Measurements from ENCODE around the gene RCC2.

- TF ChIP-seq, protein P1, sequence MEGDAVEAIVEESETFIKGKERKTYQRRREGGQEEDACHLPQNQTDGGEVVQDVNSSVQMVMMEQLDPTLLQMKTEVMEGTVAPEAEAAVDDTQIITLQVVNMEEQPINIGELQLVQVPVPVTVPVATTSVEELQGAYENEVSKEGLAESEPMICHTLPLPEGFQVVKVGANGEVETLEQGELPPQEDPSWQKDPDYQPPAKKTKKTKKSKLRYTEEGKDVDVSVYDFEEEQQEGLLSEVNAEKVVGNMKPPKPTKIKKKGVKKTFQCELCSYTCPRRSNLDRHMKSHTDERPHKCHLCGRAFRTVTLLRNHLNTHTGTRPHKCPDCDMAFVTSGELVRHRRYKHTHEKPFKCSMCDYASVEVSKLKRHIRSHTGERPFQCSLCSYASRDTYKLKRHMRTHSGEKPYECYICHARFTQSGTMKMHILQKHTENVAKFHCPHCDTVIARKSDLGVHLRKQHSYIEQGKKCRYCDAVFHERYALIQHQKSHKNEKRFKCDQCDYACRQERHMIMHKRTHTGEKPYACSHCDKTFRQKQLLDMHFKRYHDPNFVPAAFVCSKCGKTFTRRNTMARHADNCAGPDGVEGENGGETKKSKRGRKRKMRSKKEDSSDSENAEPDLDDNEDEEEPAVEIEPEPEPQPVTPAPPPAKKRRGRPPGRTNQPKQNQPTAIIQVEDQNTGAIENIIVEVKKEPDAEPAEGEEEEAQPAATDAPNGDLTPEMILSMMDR (IDR thresholded peaks at IDR 0.05 in 4 of 5, conservative IDR thresholded peaks at IDR 0.05 in 1 of 5): no peak
- TF ChIP-seq POLR2A (IDR thresholded peaks at IDR 0.05): no peak
Measured at GRCh38 chr1:17475752-17476151, 36.3 kb upstream of the RCC2 start.

All from gastrocnemius medialis (tissue), 4 donors.